GM19099 (cell line): ENCODE measurements around the gene ROR2.

ENCODE experiments used
- POLR2A ChIP-seq: IDR thresholded peaks from 3 replicates; pipeline ENCODE4 v1.6.1; 2011; ENCODE audit warnings: low read depth; ENCODE audit not compliant: insufficient read length; ENCODE audit errors: extremely low read depth

Gene ROR2

DNA sequence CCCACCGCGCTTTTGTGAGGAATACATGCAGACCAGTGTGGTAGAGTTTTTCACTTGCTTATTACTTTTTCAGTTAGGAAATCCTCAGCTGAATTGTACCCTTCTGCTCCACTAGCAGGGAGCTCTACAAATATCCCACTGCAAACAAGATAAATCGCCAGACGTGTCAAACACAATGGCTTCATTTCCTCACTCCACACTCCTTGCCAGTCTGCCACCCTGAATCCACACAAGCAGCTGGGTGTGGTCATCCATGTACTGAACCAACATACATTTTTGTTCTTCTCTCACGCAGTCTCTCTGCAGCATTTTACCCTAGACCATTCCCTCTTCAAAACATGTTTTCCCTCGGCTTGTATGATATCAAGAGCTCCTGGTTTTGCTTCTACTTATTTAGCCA is 3.7 kb upstream of the ROR2 start:
- no peak for TF ChIP-seq POLR2A

DNA sequence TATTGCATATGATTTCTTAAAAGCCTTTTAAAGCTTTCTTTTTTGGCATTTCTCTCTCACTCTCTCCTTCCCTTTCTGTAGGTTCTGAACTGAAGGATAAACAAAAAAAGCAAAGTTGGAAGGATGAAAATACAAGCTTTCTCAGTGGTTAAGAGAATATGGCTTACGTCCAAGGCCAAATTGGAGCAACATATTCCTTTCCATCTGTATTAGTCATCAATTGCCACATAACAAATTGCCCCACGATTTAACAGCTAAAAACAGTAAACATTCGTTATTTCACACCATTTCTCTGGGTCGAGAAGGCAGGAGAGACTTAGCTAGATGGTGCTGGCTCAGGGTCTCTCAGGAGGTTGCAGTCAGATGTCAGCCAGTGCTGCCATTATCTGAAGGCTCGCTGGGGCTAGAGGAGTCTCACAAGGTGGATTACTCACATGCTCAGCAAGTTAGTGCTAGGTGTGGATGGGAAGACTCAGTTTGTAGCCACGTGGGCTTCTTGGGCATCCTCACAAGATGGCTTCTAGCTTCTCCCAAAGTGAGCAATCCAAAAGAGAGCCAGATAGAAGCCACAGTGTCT is 2.0 kb upstream of the ROR2 start:
- TF ChIP-seq POLR2A = no peak

DNA sequence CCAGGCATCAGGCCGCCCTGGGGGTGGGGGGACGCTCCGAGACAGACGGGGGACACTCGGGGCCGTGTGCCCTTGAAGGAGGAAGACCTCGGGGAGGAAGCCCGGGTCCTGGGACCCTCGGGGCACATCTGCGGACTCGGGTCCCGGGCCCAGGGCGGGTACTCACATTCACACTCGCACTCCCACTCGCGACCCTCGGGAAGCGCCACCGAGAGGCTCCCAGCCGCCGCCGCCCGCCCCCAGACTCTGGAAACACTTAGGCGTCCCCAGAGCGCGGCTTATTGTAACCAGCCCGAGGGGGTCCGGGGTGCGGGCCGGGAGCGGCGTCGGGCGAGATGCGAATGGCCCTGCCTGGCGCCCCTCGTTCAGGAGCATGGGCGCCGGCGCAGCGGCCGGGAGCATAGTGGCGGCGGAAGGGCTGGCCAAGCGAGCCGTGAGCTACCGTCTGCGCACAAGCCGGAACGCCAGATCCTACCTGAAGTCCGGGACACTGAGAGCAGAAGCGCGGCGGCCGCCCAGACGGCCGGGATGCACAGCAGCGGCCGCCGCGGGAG is 559 bp downstream of the ROR2 start:
- no peak for TF ChIP-seq POLR2A

DNA sequence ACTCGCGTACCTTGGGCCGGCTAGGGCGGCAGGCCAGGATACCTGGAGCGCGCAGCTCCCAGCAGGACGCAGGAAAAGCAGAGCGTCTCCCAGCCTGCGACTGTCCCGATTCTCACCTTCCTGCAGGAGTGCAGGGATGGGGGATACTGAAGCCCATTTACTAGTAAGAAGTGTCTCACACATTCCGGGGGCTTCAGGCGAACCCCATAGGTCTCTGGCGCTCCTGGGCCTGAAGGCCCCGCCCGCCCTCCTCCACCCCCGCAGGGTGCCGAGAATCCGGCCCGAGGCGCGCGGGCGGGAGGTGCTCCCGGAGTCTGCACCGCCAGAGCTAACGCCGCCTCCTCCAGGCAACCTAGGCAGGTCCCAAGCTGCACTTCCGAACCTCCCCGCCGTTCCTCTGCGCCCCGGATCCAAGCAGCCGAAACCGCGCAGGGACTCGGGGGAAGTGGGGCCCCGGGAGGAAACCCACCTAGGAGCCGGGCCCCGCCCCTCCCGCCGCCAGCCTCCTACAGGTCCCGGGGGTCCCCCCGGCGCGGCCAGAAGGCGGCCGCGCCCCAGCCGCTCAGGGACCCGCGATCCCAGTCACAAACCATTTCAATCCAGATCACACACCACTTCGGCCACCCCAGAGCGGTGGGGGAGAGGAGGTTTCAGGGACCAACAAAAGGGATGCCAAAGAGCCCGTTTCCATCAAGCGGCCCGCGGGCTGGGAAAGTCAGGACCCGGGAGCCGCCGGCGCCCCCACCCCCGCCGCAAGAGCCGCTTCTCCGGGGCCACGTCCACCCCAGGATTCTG is 1.2 kb downstream of the ROR2 start:
- TF ChIP-seq POLR2A = no peak

DNA sequence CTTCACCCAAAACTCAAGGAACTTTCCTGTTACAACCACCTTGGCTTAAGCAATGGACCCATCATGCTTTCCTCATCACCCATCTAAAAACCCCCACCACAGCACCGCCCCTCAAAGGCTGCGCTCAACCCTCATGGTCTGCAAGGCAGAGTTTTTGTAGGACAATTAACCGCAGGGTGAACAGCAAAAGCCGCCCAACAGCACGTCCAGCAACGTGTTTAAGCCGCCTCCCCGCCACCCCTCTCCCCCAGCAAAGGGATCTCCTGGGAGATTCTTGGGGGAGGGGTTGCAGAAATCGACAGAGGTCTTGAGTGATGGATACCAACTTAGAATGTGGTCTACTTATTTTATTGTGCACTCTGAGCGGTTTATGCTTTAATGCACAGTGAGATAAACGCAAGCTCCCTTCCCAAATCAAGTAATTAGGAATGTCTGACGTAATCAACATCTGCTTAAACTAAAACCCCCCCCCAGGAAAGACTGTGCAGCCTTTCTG is 1.9 kb downstream of the ROR2 start:
- TF ChIP-seq POLR2A = no peak

DNA sequence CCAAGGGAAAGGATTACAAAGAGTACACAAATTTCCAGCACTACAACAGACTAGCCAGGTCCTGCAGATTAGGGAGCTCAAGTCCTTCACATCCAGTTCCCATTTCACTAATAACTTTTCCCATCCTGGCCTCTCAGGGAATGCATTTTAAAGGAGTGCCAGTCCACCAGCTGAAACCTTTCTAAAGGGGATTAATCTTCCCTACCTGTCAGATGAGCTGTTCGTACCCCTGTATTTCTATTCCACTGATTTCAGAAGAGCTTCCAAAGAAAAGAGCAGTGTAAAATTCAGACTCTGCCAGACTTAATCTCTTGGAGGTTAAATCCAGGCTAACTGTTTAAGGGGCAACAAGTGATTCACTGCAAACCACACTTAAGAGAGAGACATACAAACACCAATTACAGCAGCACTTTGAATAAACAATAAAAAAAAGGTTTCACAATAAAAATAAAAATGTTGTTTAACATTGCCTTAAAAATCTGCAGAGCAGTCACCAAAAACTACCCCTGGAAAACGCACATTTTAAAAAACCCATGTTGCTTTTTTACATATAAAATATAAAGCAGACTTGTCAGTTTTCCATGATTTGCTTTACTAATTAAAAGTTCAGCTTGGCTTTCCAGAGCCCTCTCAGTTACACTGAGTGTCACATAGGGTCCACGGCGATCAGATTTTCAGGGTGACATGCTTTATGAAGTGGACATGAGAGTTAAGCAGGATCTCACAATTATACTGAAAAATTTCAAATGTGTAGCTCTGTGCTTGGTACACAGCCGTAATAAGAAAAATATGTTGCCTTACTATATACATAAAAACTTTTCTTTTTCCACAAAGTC is 3.2 kb downstream of the ROR2 start:
- no peak for TF ChIP-seq POLR2A

DNA sequence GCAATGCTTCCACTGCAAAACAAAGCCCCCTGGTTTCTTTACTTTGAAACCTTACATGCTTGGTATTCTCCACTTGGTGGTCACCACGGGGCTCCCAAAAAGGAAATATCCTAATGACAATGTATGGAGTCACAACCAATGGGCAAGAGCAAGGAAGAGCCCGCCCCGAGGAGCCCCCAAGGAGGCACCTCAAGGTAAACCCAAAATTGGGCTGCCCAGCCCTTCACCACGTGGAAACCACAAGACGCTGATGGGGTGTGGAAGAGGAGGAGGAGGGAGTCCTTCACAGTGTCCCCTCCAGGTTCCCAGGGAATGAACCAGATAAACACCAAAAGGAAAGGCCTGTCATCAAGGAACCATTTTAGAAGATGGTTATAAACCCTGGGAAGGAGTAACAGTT is 3.8 kb downstream of the ROR2 start:
- no peak for TF ChIP-seq POLR2A

DNA sequence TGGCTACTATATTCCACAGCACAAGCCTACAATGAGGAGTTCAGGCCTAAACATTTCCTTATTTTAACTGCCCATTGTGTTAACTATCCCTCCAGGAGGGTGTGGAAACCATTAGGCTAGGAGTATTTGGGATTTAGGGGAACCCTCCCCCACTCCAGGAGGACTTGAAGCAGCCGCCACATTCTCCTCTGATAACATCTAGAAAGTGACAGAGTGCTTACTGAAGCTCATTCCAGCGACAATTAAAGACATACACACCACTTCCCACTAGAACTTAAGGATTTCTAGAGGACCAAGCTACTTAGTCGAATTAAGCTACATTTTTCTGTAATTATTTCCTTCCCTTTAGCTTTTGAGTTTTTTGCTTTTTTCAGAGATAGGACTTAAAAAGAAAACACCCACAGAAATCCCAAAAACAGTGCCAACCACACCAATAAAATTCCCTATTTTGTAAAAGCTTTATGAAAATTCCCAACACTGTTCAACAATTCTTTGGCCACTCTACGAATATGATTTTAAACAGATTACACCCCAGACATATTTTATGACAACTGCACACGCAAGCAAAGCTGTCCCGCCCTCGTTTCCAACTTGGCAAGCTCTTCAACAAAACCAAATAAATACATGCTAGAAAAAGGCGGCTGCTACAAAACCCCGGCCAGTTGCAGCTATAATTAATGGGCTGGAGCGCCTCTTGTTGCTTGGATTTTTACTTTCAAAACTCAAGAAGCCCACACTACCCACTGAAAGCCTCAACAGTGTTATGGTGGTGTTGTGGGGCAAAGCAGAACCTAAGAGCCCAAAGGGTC is 4.5 kb downstream of the ROR2 start:
- TF ChIP-seq POLR2A = no peak

DNA sequence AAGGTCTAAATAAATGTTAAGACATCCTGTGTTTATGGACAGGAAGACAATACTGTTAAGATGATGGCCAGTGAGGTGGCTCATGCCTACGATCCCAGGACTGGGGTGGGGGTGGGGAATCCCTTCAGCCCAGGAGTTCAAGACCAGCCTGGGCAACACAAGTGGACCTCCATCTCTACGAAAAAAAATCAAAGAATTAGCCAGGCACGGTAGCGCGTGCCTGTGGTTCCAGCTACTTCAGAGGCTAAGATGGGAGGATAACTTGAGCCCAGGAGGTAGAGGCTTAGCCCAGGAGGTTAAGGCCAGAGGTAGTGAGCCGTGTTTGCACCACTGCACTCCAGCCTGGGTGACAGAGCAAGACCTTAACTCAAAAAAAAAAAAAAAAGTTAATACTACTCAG is 5.3 kb downstream of the ROR2 start:
- no peak for TF ChIP-seq POLR2A

DNA sequence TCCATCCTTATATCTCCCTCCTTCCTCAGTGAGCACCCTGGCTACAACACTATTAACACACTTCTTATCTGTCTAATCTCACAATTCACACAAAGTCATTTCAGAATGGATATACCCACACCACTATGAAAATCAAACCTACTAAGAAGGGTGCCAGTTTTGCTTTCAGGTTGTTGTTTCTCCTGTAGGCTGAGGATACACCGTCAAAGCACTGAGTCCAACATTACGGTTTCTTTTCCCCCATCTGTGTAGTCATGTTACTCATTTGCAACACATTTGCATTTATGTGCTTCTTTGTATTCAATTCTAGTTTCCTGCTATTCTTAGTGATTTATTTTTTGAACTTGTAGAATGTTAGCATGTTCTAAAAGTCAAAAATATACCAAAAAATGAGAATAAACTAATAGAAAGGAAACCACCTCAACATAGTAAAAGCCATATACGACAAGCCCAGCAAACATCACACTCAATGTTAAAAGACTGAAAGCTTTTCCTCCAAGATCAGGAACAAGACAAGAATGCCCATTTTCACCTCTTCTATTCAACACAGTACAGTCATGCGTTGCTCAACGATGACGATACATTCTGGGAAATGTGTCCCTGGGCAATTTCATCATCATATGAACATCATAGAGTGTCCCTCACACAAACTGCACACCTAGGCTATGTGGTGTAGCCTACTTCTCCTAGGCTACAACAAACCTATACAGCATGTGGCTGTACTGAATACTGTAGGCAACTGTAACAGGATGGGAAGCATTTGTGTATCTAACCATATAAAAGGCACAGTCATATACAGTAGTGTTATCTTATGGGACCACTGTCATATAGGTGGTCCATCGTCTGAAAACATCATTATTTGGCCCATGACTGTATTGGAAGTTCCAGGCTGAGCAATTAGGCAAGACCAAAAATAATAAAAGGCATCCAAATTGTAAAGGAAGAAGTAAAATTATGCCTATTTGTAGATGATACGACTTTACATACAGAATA is 6.3 kb downstream of the ROR2 start:
- no peak for TF ChIP-seq POLR2A

DNA sequence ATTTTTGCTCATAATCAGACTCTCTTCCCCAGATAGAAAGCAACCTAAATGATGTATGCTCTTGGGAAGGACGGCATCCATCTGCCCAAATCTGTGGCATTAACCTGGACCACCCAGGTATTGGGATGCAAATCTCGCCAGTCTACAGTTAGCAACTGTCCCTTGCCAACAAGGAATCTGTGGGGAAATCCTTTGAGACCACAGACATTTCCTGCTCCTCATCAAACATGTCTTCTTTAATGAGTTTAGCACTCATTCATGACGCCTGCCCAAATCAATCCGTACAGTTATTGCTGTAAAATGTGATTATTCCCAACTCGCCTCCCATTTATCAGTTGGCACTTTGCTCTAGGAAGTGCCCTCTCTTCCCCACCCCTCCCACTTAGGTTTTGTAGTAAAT is 7.8 kb downstream of the ROR2 start:
- no peak for TF ChIP-seq POLR2A

DNA sequence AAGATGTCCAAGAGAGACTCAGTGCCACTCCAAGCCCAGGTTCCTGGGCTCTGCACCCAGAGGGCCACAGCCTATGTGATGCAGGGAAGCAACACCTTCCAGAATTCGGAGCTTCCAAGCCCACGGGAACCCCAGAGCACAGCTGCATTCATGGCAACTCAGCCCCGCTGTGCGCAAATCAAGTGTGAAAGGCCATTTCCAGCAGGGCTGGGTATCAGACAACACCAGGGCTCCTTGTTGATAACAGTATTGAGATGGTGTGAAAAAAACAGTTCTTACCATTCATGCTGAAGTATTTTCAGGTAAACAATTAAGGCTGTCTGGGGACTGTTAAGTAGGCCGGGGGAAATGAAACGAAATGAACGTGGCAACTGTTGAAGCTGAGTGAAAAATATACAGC is 10.1 kb downstream of the ROR2 start:
- no peak for TF ChIP-seq POLR2A

DNA sequence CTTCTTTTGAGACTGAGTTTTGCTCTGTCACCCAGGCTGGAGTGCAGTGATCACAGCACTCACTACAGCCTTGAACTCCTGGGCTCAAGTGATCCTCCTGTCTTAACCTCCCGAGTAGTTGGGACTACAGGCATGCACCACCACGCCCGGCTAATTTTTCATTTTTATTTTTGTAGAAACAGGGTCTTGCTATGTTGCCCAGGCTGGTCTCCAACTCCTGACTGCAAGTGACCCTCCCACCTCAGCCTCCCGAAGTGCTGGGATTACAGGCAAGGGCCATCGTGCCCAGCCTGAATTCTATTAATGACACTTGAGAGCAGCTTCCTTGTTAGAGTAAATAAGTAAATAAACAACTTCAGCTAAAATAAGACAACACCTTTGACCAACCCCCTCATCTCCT is 12.3 kb downstream of the ROR2 start:
- no peak for TF ChIP-seq POLR2A
